RCC 7860 (cell line): ENCODE measurements around the gene MYO1E.
A peak's percentile ranks its signal among the peaks of the same experiment; 100 is the strongest.

ENCODE experiments used
- DNase-seq: peaks from one replicate; pipeline ENCODE4 v3.0.0-alpha.2; 2015; ENCODE audit warnings: low spot score
- FAIRE-seq: peaks from 2 replicates; lab custom pipeline; 2012; peaks lifted over from hg19 to GRCh38; lab: Jason Lieb, UNC

The MYO1E gene

GRCh38 chr15:59242649-59243048, 130.0 kb downstream of the MYO1E start:
- peak; percentile 30 for DNase-seq
- FAIRE-seq: peak; percentile 66

GRCh38 chr15:59240036-59240435, 132.6 kb downstream of the MYO1E start:
- no peak for FAIRE-seq
- no peak for DNase-seq

GRCh38 chr15:59237924-59238331, 134.7 kb downstream of the MYO1E start:
- FAIRE-seq: no peak
- DNase-seq: no peak

- DNase-seq (no peak), FAIRE-seq (no peak)
Observed at GRCh38 chr15:59237119-59237855, 135.4 kb downstream of the MYO1E start.

- FAIRE-seq: no peak
- no peak for DNase-seq
Observed at GRCh38 chr15:59236394-59236793, 136.3 kb downstream of the MYO1E start.

GRCh38 chr15:59232476-59232875, 140.2 kb downstream of the MYO1E start:
- DNase-seq (peak; percentile 37), FAIRE-seq (no peak)

GRCh38 chr15:59230531-59231055, 142.1 kb downstream of the MYO1E start:
- DNase-seq: no peak
- FAIRE-seq: no peak

- DNase-seq (no peak), FAIRE-seq (no peak)
Observed at GRCh38 chr15:59229453-59229852, 143.2 kb downstream of the MYO1E start.

GRCh38 chr15:59229015-59229414, 143.7 kb downstream of the MYO1E start:
- FAIRE-seq: no peak

GRCh38 chr15:59227021-59227420, 145.7 kb downstream of the MYO1E start:
- DNase-seq (no peak), FAIRE-seq (no peak)

More at GRCh38 chr15:59229015-59229414, 143.7 kb downstream of the MYO1E start:
- DNase-seq: no peak

GRCh38 chr15:59224474-59224873, 148.2 kb downstream of the MYO1E start:
- DNase-seq: no peak
- FAIRE-seq: no peak

GRCh38 chr15:59223736-59224135, 148.9 kb downstream of the MYO1E start:
- no peak for DNase-seq
- no peak for FAIRE-seq

- DNase-seq (no peak), FAIRE-seq (no peak)
Observed at GRCh38 chr15:59222906-59223550, 149.6 kb downstream of the MYO1E start.

- no peak for FAIRE-seq
- peak; percentile 49 for DNase-seq
Observed at GRCh38 chr15:59221511-59222505, 150.9 kb downstream of the MYO1E start.

- no peak for DNase-seq
- no peak for FAIRE-seq
Observed at GRCh38 chr15:59218710-59219109, 154.0 kb downstream of the MYO1E start.

- no peak for FAIRE-seq
Observed at GRCh38 chr15:59217876-59218498, 154.7 kb downstream of the MYO1E start.

GRCh38 chr15:59216911-59217310, 155.8 kb downstream of the MYO1E start:
- DNase-seq: no peak
- peak; percentile 21 for FAIRE-seq

More at GRCh38 chr15:59217876-59218498, 154.7 kb downstream of the MYO1E start:
- no peak for DNase-seq

GRCh38 chr15:59210186-59210585, 162.5 kb downstream of the MYO1E start:
- no peak for DNase-seq
- no peak for FAIRE-seq

GRCh38 chr15:59208613-59209249, 163.9 kb downstream of the MYO1E start:
- FAIRE-seq: no peak

GRCh38 chr15:59206623-59207183, 166.0 kb downstream of the MYO1E start, which contains the start of gene LDHAL6B:
Gene LDHAL6B, plus strand, starts transcription at chr15:59206843. Its CDS starts 98 bp downstream, at chr15:59206941.
- no peak for DNase-seq
- no peak for FAIRE-seq

More at GRCh38 chr15:59208613-59209249, 163.9 kb downstream of the MYO1E start:
- DNase-seq: no peak
